Brain microvascular endothelial cell (primary cell): ENCODE results near the gene KLF14.

Experiments
- DNase-seq: peaks from one replicate; pipeline ENCODE4 v3.0.0-alpha.2; 2020
- H3K27ac ChIP-seq: fragments of 250-450 bp; sonication (Bioruptor Pico); 2 replicates; pipeline ENCODE4 v1.5.1; 2020; ENCODE audit warnings: mild to moderate bottlenecking, moderate library complexity
- H3K27me3 ChIP-seq: fragments of 250-450 bp; sonication (Bioruptor Pico); replicated peaks from 2 replicates; pipeline ENCODE4 v1.5.1; 2020; ENCODE audit warnings: mild to moderate bottlenecking
- H3K36me3 ChIP-seq: fragments of 250-450 bp; sonication (Bioruptor Pico); replicated peaks from 2 replicates; pipeline ENCODE4 v1.5.1; 2020; ENCODE audit warnings: mild to moderate bottlenecking
- H3K4me3 ChIP-seq: 2 replicates; pipeline ENCODE4 v1.5.1; 2011; ENCODE audit warnings: low read depth, mild to moderate bottlenecking, control low read depth, low read length, moderate library complexity
- CTCF ChIP-seq: IDR thresholded peaks from 2 replicates; pipeline ENCODE4 v1.5.1; 2011; ENCODE audit warnings: low read depth, mild to moderate bottlenecking, moderate library complexity, low read length, control low read depth, inconsistent platforms; ENCODE audit errors: missing control alignments
- in situ Hi-C: cut with HindIII; loops from 2 replicates; pipeline ENCODE4 v1.10.0; 2017; ENCODE audit warnings: low sequenced_read_pairs, low pct_ligation_motif_present

The KLF14 gene

GRCh38 chr7:130758429-130759056 lies 24.5 kb upstream of the KLF14 start:
- DNase-seq: no peak
- H3K4me3 ChIP-seq: no peak overlapping the region
- no peak overlapping the region for H3K27ac ChIP-seq
- H3K36me3 ChIP-seq: no peaks in the 10 kb centered on the region
- in situ Hi-C loops: no loop called here
- peaks cover 1% of the 10 kb centered on the region for H3K27me3 ChIP-seq
- peak; percentile 41 for TF ChIP-seq CTCF

GRCh38 chr7:130756316-130756715 lies 22.3 kb upstream of the KLF14 start:
- in situ Hi-C loops: no loop called here
- no peak overlapping the region for H3K4me3 ChIP-seq
- no peak for DNase-seq

GRCh38 chr7:130752424-130752823 lies 18.4 kb upstream of the KLF14 start:
- DNase-seq: no peak
- Histone ChIP-seq H3K27ac (no peak overlapping the region), H3K27me3 (peaks cover 25% of the 10 kb centered on the region), H3K36me3 (no peaks in the 10 kb centered on the region), H3K4me3 (no peak overlapping the region)
- no peak for TF ChIP-seq CTCF
- in situ Hi-C loops: no loop called here

More at GRCh38 chr7:130756316-130756715, 22.3 kb upstream of the KLF14 start:
- peaks cover 9% of the 10 kb centered on the region for H3K27me3 ChIP-seq
- H3K27ac ChIP-seq: no peak overlapping the region
- TF ChIP-seq CTCF: no peak
- no peaks in the 10 kb centered on the region for H3K36me3 ChIP-seq

GRCh38 chr7:130750755-130751154 lies 16.7 kb upstream of the KLF14 start:
- H3K27me3 ChIP-seq: peaks cover 38% of the 10 kb centered on the region
- no peak for DNase-seq
- no peak overlapping the region for H3K4me3 ChIP-seq
- H3K36me3 ChIP-seq: no peaks in the 10 kb centered on the region
- in situ Hi-C loops: no loop called here
- TF ChIP-seq CTCF: no peak
- H3K27ac ChIP-seq: no peak overlapping the region

- no peak overlapping the region for H3K4me3 ChIP-seq
- H3K36me3 ChIP-seq: no peaks in the 10 kb centered on the region
- in situ Hi-C loops: no loop called here
- TF ChIP-seq CTCF: no peak
- DNase-seq: no peak
- no peak overlapping the region for H3K27ac ChIP-seq
- peaks cover 45% of the 10 kb centered on the region for H3K27me3 ChIP-seq
Measured at GRCh38 chr7:130748531-130749389, 14.8 kb upstream of the KLF14 start.
